ENCODE data around the gene C12orf56.
"Not testable (repeated sequence)": the region's sequence is repeated elsewhere in the genome, so short reads cannot be mapped to it uniquely, and the experiment has no call there.

Gene C12orf56

DNA sequence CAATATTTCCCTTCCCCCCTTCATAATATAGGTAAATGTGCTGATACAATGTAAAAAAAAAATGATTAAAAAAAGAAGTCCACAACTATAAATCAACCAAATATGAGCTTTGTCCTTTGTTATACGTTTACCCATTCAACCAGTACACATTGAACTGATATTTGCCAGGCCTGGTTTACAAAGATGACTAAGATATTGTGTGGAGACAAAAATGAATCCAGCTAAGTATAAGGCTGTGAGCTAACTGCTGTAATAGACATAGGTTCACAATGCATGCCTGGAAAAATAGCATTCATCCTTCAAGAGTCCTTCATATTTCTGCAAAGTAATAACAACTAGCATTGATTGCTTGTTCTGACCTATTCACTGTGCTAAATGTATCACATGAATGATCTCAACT, 6.9 kb downstream of the C12orf56 start:
- H3K27ac ChIP-seq, result no peak overlapping the region
- TF ChIP-seq, protein P1, sequence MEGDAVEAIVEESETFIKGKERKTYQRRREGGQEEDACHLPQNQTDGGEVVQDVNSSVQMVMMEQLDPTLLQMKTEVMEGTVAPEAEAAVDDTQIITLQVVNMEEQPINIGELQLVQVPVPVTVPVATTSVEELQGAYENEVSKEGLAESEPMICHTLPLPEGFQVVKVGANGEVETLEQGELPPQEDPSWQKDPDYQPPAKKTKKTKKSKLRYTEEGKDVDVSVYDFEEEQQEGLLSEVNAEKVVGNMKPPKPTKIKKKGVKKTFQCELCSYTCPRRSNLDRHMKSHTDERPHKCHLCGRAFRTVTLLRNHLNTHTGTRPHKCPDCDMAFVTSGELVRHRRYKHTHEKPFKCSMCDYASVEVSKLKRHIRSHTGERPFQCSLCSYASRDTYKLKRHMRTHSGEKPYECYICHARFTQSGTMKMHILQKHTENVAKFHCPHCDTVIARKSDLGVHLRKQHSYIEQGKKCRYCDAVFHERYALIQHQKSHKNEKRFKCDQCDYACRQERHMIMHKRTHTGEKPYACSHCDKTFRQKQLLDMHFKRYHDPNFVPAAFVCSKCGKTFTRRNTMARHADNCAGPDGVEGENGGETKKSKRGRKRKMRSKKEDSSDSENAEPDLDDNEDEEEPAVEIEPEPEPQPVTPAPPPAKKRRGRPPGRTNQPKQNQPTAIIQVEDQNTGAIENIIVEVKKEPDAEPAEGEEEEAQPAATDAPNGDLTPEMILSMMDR (conservative IDR thresholded peaks at IDR 0.05; ENCODE audit: low read depth), result no peak
- no peak for DNase-seq (ENCODE audit: low spot score)
- POLR2A ChIA-PET (ENCODE audit: low non-redundant PET), result no interaction called here
- CTCF ChIA-PET, result no interaction called here

DNA sequence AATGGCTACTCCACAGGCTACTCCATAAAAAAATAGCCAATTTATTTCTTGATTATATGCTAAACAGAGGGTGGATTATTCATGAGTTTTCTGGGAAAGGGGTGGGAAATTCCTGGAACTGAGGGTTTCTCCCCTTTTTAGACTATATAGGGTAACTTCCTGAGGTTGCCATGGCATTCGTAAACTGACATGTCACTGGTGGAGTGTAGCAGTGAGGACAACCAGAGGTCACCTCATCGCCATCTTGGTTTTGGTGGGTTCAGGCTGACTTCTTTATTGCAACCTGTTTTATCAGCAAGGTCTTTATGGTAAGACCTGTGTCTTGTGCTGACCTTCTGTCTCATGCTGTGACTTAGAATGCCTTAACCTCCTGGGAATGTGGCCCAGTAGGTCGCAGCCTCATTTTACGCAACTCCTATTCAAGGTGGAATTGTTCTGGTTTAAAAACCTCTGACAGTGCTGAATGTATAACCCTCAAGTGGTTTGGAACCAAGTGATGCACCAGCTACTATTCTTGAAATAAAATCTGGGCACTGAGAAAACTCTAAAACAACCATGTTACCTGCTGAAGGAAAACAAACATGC, 27.7 kb downstream of the C12orf56 start:
- CTCF ChIA-PET, result no interaction called here
- no peak overlapping the region for H3K27ac ChIP-seq
- no peak for DNase-seq (ENCODE audit: low spot score)
- POLR2A ChIA-PET (ENCODE audit: low non-redundant PET), result no interaction called here
- TF ChIP-seq, protein P1 (conservative IDR thresholded peaks at IDR 0.05; ENCODE audit: low read depth), result no peak

DNA sequence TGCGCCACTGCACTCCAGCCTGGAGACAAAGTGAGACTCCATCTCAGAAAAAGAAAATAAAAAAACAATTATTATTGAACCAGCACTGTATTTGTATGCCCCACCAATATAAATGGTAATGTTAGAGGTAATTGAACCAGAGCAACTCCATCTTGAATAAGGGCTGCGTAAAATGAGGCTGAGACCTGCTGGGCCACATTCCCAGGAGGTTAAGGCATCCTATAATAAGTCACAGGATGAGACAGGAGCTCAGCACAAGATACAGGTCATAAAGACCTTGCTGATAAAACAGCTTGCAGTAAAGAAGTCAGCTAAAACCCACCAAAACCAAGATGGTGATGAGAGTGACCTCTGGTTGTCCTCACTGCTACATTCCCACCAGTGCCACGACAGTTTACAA, 29.4 kb downstream of the C12orf56 start:
- CTCF ChIA-PET, result interaction anchor here (0.6 kb wide), 1 partner anchor 160 kb away, joined by 3 read pairs; no protein-coding TSS in a partner anchor
- POLR2A ChIA-PET (ENCODE audit: low non-redundant PET); DNase-seq (ENCODE audit: low spot score); H3K27ac ChIP-seq: not testable (repeated sequence)

DNA sequence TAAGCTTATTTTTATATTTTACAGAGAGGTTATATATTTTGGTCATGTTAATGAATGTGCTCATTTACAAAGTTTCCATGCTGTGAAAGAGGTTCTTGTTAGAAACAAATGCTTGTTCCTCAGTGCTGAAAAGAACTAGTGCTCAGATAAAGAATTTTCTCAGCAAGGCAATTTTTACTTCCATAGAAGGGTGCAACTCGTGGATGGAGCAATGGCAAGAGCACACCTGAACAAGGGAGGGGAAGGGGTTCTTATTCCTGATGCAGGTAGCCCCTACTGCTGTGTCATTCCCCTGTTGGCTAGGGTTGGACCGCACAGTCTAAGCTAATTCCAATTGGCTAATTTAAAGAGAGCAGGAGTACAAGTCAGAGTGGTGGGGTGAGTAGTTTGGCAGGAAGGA, 34.3 kb downstream of the C12orf56 start:
- CTCF ChIA-PET; POLR2A ChIA-PET (ENCODE audit: low non-redundant PET); H3K27ac ChIP-seq; DNase-seq (ENCODE audit: low spot score): not testable (repeated sequence)

DNA sequence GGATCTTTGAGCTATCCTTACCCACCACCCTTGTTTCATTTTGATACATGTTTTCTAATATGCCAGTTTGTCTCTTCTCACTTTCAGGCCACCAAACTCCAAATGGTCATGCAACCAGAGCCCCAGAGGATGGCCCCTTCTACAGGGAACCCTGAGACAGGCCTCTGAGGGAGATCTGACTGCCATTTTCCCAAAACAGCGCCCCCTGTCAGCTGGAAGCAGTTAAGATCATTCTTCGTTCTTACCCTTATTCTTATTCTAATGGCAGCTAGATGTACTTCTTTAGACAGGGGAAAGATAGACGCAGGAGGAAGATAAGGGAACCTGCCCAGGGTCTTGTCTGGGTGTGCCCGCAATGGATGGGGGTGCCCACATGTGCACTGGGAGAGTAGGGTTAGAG, 38.4 kb downstream of the C12orf56 start:
- POLR2A ChIA-PET (ENCODE audit: low non-redundant PET), result no interaction called here
- DNase-seq (ENCODE audit: low spot score), result no peak
- TF ChIP-seq, protein P1 (conservative IDR thresholded peaks at IDR 0.05; ENCODE audit: low read depth), result no peak
- CTCF ChIA-PET, result no interaction called here
- no peak overlapping the region for H3K27ac ChIP-seq

DNA sequence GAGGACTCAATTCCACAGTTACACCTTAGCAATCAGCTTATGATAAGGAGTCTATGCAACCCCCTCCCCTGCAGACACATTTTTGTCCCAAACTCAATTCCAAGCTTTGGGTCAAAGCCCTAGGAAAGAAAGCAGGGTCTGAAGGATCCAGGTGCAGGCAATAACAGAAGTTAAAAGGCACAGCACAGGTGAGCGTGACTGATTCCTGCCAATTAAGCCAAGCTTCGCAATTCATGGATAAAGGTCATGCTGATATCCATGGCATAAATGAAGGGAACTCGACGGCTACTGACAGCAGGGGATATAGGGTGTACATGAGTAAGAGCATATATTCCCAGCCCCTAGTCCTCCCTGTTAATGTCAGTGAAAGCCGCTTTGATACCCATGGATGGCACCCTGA, 39.3 kb downstream of the C12orf56 start:
- no peak overlapping the region for H3K27ac ChIP-seq

DNA sequence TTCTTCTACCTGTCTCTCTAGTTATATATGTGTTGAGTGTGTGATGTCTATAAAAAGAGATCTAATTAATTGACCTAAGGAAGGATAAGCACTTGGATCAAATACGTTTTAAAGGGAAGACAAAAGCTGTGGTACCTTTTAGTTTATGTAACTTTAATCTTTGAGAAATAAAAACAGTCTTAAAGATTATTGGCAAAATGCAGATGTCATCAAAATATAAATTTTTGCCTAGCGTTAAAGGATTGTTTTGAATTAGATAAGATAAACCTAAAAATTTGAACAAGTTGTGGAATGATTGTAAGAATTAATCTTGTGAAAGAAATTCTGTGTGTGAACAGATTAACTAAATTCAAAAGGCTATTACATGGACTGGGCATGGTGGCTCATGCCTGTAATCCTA, 42.9 kb downstream of the C12orf56 start:
- TF ChIP-seq, protein P1 (conservative IDR thresholded peaks at IDR 0.05; ENCODE audit: low read depth), result no peak
- H3K27ac ChIP-seq, result no peak overlapping the region
- ChIA-PET POLR2A (ENCODE audit: low non-redundant PET) (no interaction called here), CTCF (no interaction called here)
- no peak for DNase-seq (ENCODE audit: low spot score)

More for the DNA sequence above, 39.3 kb downstream of the C12orf56 start:
- DNase-seq (ENCODE audit: low spot score), result no peak
- POLR2A ChIA-PET (ENCODE audit: low non-redundant PET), result no interaction called here
- CTCF ChIA-PET, result no interaction called here
- TF ChIP-seq, protein P1 (conservative IDR thresholded peaks at IDR 0.05; ENCODE audit: low read depth), result no peak

DNA sequence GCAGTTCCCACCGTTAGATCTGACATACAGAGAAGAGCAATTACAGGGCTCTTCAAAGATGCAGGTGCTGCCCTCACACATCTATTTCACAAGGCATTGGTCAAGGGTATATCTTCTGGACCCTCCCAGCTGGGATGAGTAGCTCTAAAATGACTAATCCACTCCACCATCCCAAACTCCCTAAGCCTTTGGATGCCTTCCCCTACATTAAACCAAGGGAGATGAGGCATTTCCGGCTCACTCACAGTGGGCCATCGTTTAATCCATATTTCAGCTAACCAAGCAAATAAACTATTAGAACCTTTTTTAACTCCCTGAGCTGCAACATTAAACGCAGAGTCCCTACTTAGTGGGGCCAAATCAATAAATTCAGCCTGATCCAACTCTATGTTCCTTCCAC, 45.9 kb downstream of the C12orf56 start:
- CTCF ChIA-PET; POLR2A ChIA-PET (ENCODE audit: low non-redundant PET); H3K27ac ChIP-seq; DNase-seq (ENCODE audit: low spot score): not testable (repeated sequence)

DNA sequence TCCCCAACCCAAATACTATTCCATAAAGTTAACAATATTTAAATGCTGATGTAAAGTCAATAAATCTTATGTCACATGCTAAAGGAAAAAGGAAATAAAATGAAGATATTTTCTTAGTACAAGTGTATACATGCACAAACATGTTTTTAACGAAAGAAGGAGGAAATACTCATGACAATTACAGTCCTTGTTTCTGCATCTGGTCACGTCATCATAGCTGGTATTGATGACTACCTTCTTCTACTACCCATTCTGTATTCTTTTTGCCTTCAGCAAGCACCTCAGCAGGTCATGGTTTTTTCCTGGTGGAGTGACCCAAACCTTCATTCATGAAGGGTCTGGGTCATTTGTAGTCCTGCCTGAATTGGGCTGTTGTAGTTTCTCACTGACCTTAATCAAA, 50.0 kb downstream of the C12orf56 start:
- CTCF ChIA-PET; H3K27ac ChIP-seq; DNase-seq (ENCODE audit: low spot score); POLR2A ChIA-PET (ENCODE audit: low non-redundant PET): not testable (repeated sequence)
